IMR-90 (cell line): ENCODE data around the gene RANBP3. TPM values are rescaled to one million over a fixed set of nuclear protein-coding genes. Genes with fewer than 3 reads are reported as not detected.

Source experiments
- ATAC-seq: fragments of 200-7000 bp; cut with Tn5 transposase; 2 replicates; pipeline ENCODE4 v1.9.1; 2020; ENCODE audit warnings: low read depth, mild to moderate bottlenecking, moderate library complexity
- BruUV-seq: library from RNA; stranded (reverse); fragments of 400-500 nt; replicated peaks from 2 replicates; lab custom pipeline; 2021; lab: Mats Ljungman, UMichigan
- CTCF ChIA-PET: fragments of 300-600 bp; formaldehyde crosslinking; extraction: SDS; loops from one replicate; lab custom pipeline; 2021; ENCODE audit warnings: antibody characterized with exemption; lab: Yijun Ruan, JAX
- POLR2A ChIA-PET: fragments of 300-600 bp; sonication (Branson Sonifier 250); formaldehyde crosslinking; loops from one replicate; lab custom pipeline; 2022; ENCODE audit warnings: antibody characterized with exemption; ENCODE audit not compliant: unreplicated experiment; lab: Charles Lee
- DNase-seq: peaks from one replicate; pipeline ENCODE4 v3.0.0; 2013
- H2AFZ ChIP-seq: replicated peaks from 2 replicates; pipeline ENCODE3; 2013; ENCODE audit warnings: low read length, mild to moderate bottlenecking; ENCODE audit not compliant: poor library complexity
- H2AK5ac ChIP-seq: 2 replicates; pipeline ENCODE4 v1.6.1; 2013; ENCODE audit warnings: low read depth, low read length, inconsistent platforms
- H2AK9ac ChIP-seq: replicated peaks from 2 replicates; pipeline ENCODE3; 2013; ENCODE audit warnings: mild to moderate bottlenecking, low read depth, low read length, moderate library complexity; ENCODE audit not compliant: poor library complexity
- H2BK120ac ChIP-seq: 2 replicates; pipeline ENCODE4 v1.6.1; 2013; ENCODE audit warnings: low read depth, low read length, inconsistent platforms
- H2BK15ac ChIP-seq: 3 replicates; pipeline ENCODE4 v1.6.1; 2013; ENCODE audit warnings: low read depth, low read length, inconsistent platforms
- H2BK20ac ChIP-seq: 2 replicates; pipeline ENCODE4 v1.6.1; 2013; ENCODE audit warnings: low read depth, mild to moderate bottlenecking, inconsistent platforms, low read length, moderate library complexity
- H2BK5ac ChIP-seq: 2 replicates; pipeline ENCODE4 v1.6.1; 2013; ENCODE audit warnings: mild to moderate bottlenecking, low read depth, low read length, inconsistent platforms; ENCODE audit not compliant: poor library complexity, severe bottlenecking
- H3K14ac ChIP-seq: replicated peaks from 2 replicates; pipeline ENCODE4 v1.6.1; 2013; ENCODE audit warnings: low read depth, low read length, inconsistent platforms
- H3K18ac ChIP-seq: 2 replicates; pipeline ENCODE4 v1.6.1; 2013; ENCODE audit warnings: low read depth, low read length, control low read depth
- H3K23ac ChIP-seq: 2 replicates; pipeline ENCODE4 v1.6.1; 2013; ENCODE audit warnings: low read depth, low read length, inconsistent platforms
- H3K27ac ChIP-seq: 2 replicates; pipeline ENCODE4 v1.5.1; 2013; ENCODE audit warnings: mild to moderate bottlenecking, control low read depth, low read length; ENCODE audit not compliant: insufficient read depth
- H3K27me3 ChIP-seq: 2 replicates; pipeline ENCODE4 v1.6.1; 2013; ENCODE audit warnings: low read length; ENCODE audit not compliant: control insufficient read depth, insufficient read depth
- H3K36me3 ChIP-seq: 2 replicates; pipeline ENCODE4 v1.6.1; 2013; ENCODE audit warnings: low read length, mixed read lengths; ENCODE audit not compliant: control insufficient read depth, insufficient read depth
- H3K4ac ChIP-seq: 2 replicates; pipeline ENCODE4 v1.6.1; 2013; ENCODE audit warnings: low read depth, low read length, inconsistent platforms
- H3K4me1 ChIP-seq: 2 replicates; pipeline ENCODE4 v1.6.1; 2013; ENCODE audit warnings: low read length, mixed read lengths; ENCODE audit not compliant: control insufficient read depth, insufficient read depth
- H3K4me2 ChIP-seq: 2 replicates; pipeline ENCODE4 v1.6.1; 2013; ENCODE audit warnings: low read depth, mild to moderate bottlenecking, control low read depth, low read length, moderate library complexity
- H3K4me3 ChIP-seq: 2 replicates; pipeline ENCODE4 v1.5.1; 2013; ENCODE audit warnings: low read depth, mild to moderate bottlenecking, control low read depth, low read length, moderate library complexity; ENCODE audit not compliant: insufficient read depth
- H3K56ac ChIP-seq: 2 replicates; pipeline ENCODE4 v1.6.1; 2013; ENCODE audit warnings: low read length, inconsistent platforms; ENCODE audit not compliant: insufficient read depth; ENCODE audit errors: extremely low read depth
- H3K79me1 ChIP-seq, 2 experiments: 2 replicates each; pipeline ENCODE4 v1.6.1; 2013; ENCODE audit warnings: low read length in 2 of 2, inconsistent platforms in 1 of 2, low read depth in 1 of 2
- H3K9ac ChIP-seq: 2 replicates; pipeline ENCODE4 v1.6.1; 2013; ENCODE audit warnings: low read depth, low read length, control low read depth
- H3K9me1 ChIP-seq: 2 replicates; pipeline ENCODE4 v1.6.1; 2013; ENCODE audit warnings: low read length, inconsistent platforms; ENCODE audit not compliant: insufficient read depth
- H3K9me3 ChIP-seq: 2 replicates; pipeline ENCODE4 v1.6.1; 2013; ENCODE audit warnings: low read length; ENCODE audit not compliant: control insufficient read depth, insufficient read depth
- H4K20me1 ChIP-seq: 2 replicates; pipeline ENCODE4 v1.6.1; 2013; ENCODE audit warnings: low read length, inconsistent platforms; ENCODE audit not compliant: insufficient read depth
- H4K5ac ChIP-seq: 2 replicates; pipeline ENCODE4 v1.6.1; 2013; ENCODE audit warnings: mild to moderate bottlenecking, low read depth, low read length, control low read depth
- H4K8ac ChIP-seq, 2 experiments: 2 replicates each; pipeline ENCODE4 v1.6.1; 2013; ENCODE audit warnings: low read depth in 2 of 2, low read length in 2 of 2, control low read depth in 1 of 2, inconsistent platforms in 1 of 2
- H4K91ac ChIP-seq: 2 replicates; pipeline ENCODE4 v1.6.1; 2013; ENCODE audit warnings: low read depth, low read length, inconsistent platforms; ENCODE audit not compliant: insufficient read depth
- BHLHE40 ChIP-seq: fragments of 150-350 bp; IDR thresholded peaks from 2 replicates; pipeline ENCODE4 v1.6.1; 2016; ENCODE audit warnings: mild to moderate bottlenecking, low read depth, low read length
- CEBPB ChIP-seq: IDR thresholded peaks from 2 replicates; pipeline ENCODE4 v1.6.1; 2012; ENCODE audit warnings: low read depth, low read length, improper control_type of control experiment
- CHD1 ChIP-seq: IDR thresholded peaks from 2 replicates; pipeline ENCODE4 v1.6.1; 2012; ENCODE audit warnings: low read depth, low read length, improper control_type of control experiment
- CTCF ChIP-seq: conservative IDR thresholded peaks from 2 replicates; pipeline ENCODE4 v1.5.1; 2012; ENCODE audit warnings: mild to moderate bottlenecking, low read depth, low read length, improper control_type of control experiment
- ELK1 ChIP-seq: fragments of 150-350 bp; IDR thresholded peaks from 2 replicates; pipeline ENCODE4 v1.6.1; 2016; ENCODE audit warnings: low read depth, mild to moderate bottlenecking, low read length, moderate library complexity, borderline replicate concordance
- FOS ChIP-seq: fragments of 150-350 bp; IDR thresholded peaks from 2 replicates; pipeline ENCODE4 v1.6.1; 2016; ENCODE audit warnings: low read depth, low read length
- MAFK ChIP-seq: IDR thresholded peaks from 2 replicates; pipeline ENCODE4 v1.6.1; 2012; ENCODE audit warnings: low read depth, low read length, improper control_type of control experiment
- MAZ ChIP-seq: IDR thresholded peaks from 2 replicates; pipeline ENCODE4 v1.6.1; 2012; ENCODE audit warnings: low read depth, mild to moderate bottlenecking, low read length, improper control_type of control experiment, moderate library complexity, borderline replicate concordance
- MXI1 ChIP-seq: IDR thresholded peaks from 2 replicates; pipeline ENCODE4 v1.6.1; 2012; ENCODE audit warnings: low read depth, mild to moderate bottlenecking, low read length, moderate library complexity, borderline replicate concordance
- NFE2L2 ChIP-seq: fragments of 150-350 bp; IDR thresholded peaks from 2 replicates; pipeline ENCODE4 v1.6.1; 2016; ENCODE audit warnings: low read depth, mild to moderate bottlenecking, low read length
- POLR2A ChIP-seq: IDR thresholded peaks from 2 replicates; pipeline ENCODE4 v1.6.1; 2012; ENCODE audit warnings: mild to moderate bottlenecking, low read depth, low read length
- RAD21 ChIP-seq: IDR thresholded peaks from 2 replicates; pipeline ENCODE4 v1.6.1; 2012; ENCODE audit warnings: low read length, improper control_type of control experiment
- RCOR1 ChIP-seq: IDR thresholded peaks from 2 replicates; pipeline ENCODE4 v1.6.1; 2012; ENCODE audit warnings: mild to moderate bottlenecking, low read length, improper control_type of control experiment; ENCODE audit not compliant: insufficient replicate concordance
- RFX5 ChIP-seq: IDR thresholded peaks from 2 replicates; pipeline ENCODE4 v1.8.0; 2012; ENCODE audit warnings: low read depth, mild to moderate bottlenecking, low read length, moderate library complexity
- SMC3 ChIP-seq: fragments of 150-350 bp; IDR thresholded peaks from 2 replicates; pipeline ENCODE4 v1.6.1; 2016; ENCODE audit warnings: low read depth, mild to moderate bottlenecking, antibody characterized with exemption, low read length, moderate library complexity
- USF2 ChIP-seq: fragments of 150-350 bp; IDR thresholded peaks from 2 replicates; pipeline ENCODE4 v1.6.1; 2017; ENCODE audit warnings: mild to moderate bottlenecking, antibody characterized with exemption, low read length, low read depth
- WGBS, 2 experiments: methylation state at CpG; one replicate each; pipeline versions ENCODE4 v1.1.5 to v1.1.7; 2013; ENCODE audit warnings: missing lambda C conversion rate in 2 of 2; ENCODE audit not compliant: insufficient read length in 1 of 2; ENCODE audit errors: extremely low coverage in 2 of 2; 5-methylcytosine and 5-hydroxymethylcytosine counted together
- dilution Hi-C: fragments of 300-500 bp; cut with HindIII; formaldehyde crosslinking; loops from one replicate; pipeline ENCODE4 v1.14.3; 2018; ENCODE audit warnings: low sequenced_read_pairs; ENCODE audit not compliant: unreplicated experiment
- in situ Hi-C: fragments of 300-500 bp; cut with MboI; formaldehyde crosslinking; loops from 3 replicates; pipeline ENCODE4 v1.14.3; 2019; ENCODE audit warnings: low sequenced_read_pairs, inconsistent platforms, mixed read lengths
- intact Hi-C: fragments of 100-400 bp; cut with micrococcal nuclease; formaldehyde crosslinking; loops from 2 replicates; pipeline ENCODE4 v1.10.0; 2022
- polyA plus RNA-seq, 3 experiments: library from polyadenylated mRNA; depleted of rRNA; stranded (reverse); fragments of >200 nt; gene quantifications; 2 replicates each; pipeline ENCODE4 v1.2.3, GENCODE V29; 2012; ENCODE audit warnings: low replicate concordance in 1 of 3
- total RNA-seq: library from RNA; depleted of rRNA; stranded (reverse); fragments of >200 nt; gene quantifications from 2 replicates; pipeline ENCODE4 v1.2.3, GENCODE V29; 2012

Gene RANBP3
- total and polyA plus RNA-seq, 2 of the 4 experiments (the other 2 are of a cell fraction), result 42.5 to 111 TPM

GRCh38 chr19:5921516-5922160, 56.3 kb downstream of the RANBP3 start:
- ATAC-seq, result no peak

More at GRCh38 chr19:5921516-5922160, 56.3 kb downstream of the RANBP3 start:
- no peak overlapping the region for H2AK9ac ChIP-seq
- H2BK5ac ChIP-seq, result no peak overlapping the region
- H2BK20ac ChIP-seq, result no peak overlapping the region
- H2AFZ ChIP-seq, result no peak overlapping the region
- peaks cover 87% of the 10 kb centered on the region for H3K36me3 ChIP-seq
- no peaks in the 10 kb centered on the region; the same call in 1 of the 2 replicates for H4K20me1 ChIP-seq
- H3K14ac ChIP-seq, result no peak overlapping the region
- no peak overlapping the region for H4K8ac ChIP-seq
- H3K4ac ChIP-seq, result no peak overlapping the region
- H3K9me1 ChIP-seq, result no peaks in the 10 kb centered on the region
- H3K4me2 ChIP-seq, result no peak overlapping the region
- DNase-seq, result no peak
- H3K23ac ChIP-seq, result no peak overlapping the region
- no TSS peak for BruUV-seq
- H3K18ac ChIP-seq, result no peak overlapping the region
- in situ Hi-C loops, result no loop called here
- dilution Hi-C loops, result no loop called here
- H3K27ac ChIP-seq, result no peak overlapping the region
- intact Hi-C loops, result no loop called here
- H3K9me3 ChIP-seq, result no peaks in the 10 kb centered on the region
- no peak overlapping the region for H4K5ac ChIP-seq
- H3K27me3 ChIP-seq, result no peaks in the 10 kb centered on the region
- ChIA-PET CTCF (no interaction called here), POLR2A (no interaction called here)
- H3K56ac ChIP-seq, result no peak overlapping the region
- H3K79me1 ChIP-seq, result peaks cover 4 to 5% of the 10 kb centered on the region in 2 experiments; a peak in 2 of 4 replicates
- no peak overlapping the region for H2BK120ac ChIP-seq
- WGBS, 2 experiments, result 82% methylated on average over 14 of the region's 21 CpGs; no CpG with 5 or more reads in 1 of the 2 experiments
- TF ChIP-seq CHD1, result no peak
- TF ChIP-seq RAD21, result no peak
- no peak for TF ChIP-seq NFE2L2
- TF ChIP-seq FOS, result no peak
- no peak for TF ChIP-seq MXI1
- no peak for TF ChIP-seq MAZ
- TF ChIP-seq ELK1, result no peak
- no peak for TF ChIP-seq MAFK
- no peak for TF ChIP-seq CEBPB
- no peak for TF ChIP-seq USF2
- TF ChIP-seq RFX5, result no peak
- no peak for TF ChIP-seq CTCF
- TF ChIP-seq SMC3, result no peak
- no peak for TF ChIP-seq RCOR1
- TF ChIP-seq POLR2A, result no peak
- TF ChIP-seq BHLHE40, result no peak
- no peak overlapping the region for H3K9ac ChIP-seq
- H2BK15ac ChIP-seq, result no peak overlapping the region
- no peak overlapping the region for H2AK5ac ChIP-seq
- no peak overlapping the region for H3K4me3 ChIP-seq
- no peak overlapping the region for H4K91ac ChIP-seq
- peaks cover 1% of the 10 kb centered on the region; the same call in 1 of the 2 replicates for H3K4me1 ChIP-seq
